Immature natural killer cell (primary cell): ENCODE results near the gene KRT80. TPM values are rescaled to one million over a fixed set of nuclear protein-coding genes. Genes with fewer than 3 reads are reported as not detected.
"Not testable (repeated sequence)": the region's sequence is repeated elsewhere in the genome, so short reads cannot be mapped to it uniquely, and the experiment has no call there.

Experiments used
- DNase-seq, 3 donors: peaks; one replicate each; pipeline ENCODE4 v3.0.0; 2022; ENCODE audit warnings: mixed read lengths in 1 of 3
- H3K27ac Mint-ChIP-seq, 6 donors: one replicate each; pipeline ENCODE4 v1.8.0; 2020; ENCODE audit warnings: mixed read lengths in 6 of 6, mild to moderate bottlenecking in 5 of 6, inconsistent platforms in 4 of 6, moderate library complexity in 3 of 6
- H3K27me3 Mint-ChIP-seq, 3 donors: one replicate each; pipeline ENCODE4 v1.8.0; 2020 to 2021; ENCODE audit warnings: low read depth in 3 of 3, mild to moderate bottlenecking in 3 of 3, mixed read lengths in 3 of 3, moderate library complexity in 3 of 3, inconsistent platforms in 1 of 3
- H3K36me3 Mint-ChIP-seq, 3 donors: one replicate each; pipeline ENCODE4 v1.8.0; 2020; ENCODE audit warnings: mixed read lengths in 3 of 3, inconsistent platforms in 2 of 3, mild to moderate bottlenecking in 2 of 3
- H3K4me1 Mint-ChIP-seq, 2 donors: one replicate each; pipeline ENCODE4 v1.8.0; 2020; ENCODE audit warnings: inconsistent platforms in 2 of 2, mild to moderate bottlenecking in 2 of 2, mixed read lengths in 2 of 2, moderate library complexity in 1 of 2
- H3K4me3 Mint-ChIP-seq, 5 donors: one replicate each; pipeline ENCODE4 v1.8.0; 2020; ENCODE audit warnings: mild to moderate bottlenecking in 5 of 5, mixed read lengths in 5 of 5, inconsistent platforms in 3 of 5, moderate library complexity in 3 of 5
- H3K9me3 Mint-ChIP-seq, 6 donors: one replicate each; pipeline ENCODE4 v1.8.0; 2020; ENCODE audit warnings: mild to moderate bottlenecking in 6 of 6, mixed read lengths in 6 of 6, inconsistent platforms in 4 of 6, moderate library complexity in 3 of 6
- polyA plus RNA-seq, 3 donors: library from polyadenylated mRNA; unstranded; fragments of 300-500 nt; fragmentation: Illumina TruSeq; gene quantifications; one replicate each; pipeline ENCODE4 v1.2.3, GENCODE V29; 2021

The KRT80 gene
- polyA plus RNA-seq = not detected

GRCh38 chr12:52191841-52192791 is at the start of gene KRT80:
KRT80 (minus strand) TSS chr12:52192014; CDS start chr12:52191902, 112 bp downstream.
- Mint-ChIP-seq H3K36me3 (no peaks in the 10 kb centered on the region), H3K27ac (no peak within 1 kb of the TSS), H3K4me1 (no peaks in the 10 kb centered on the region), H3K4me3 (no peak within 1 kb of the TSS), H3K9me3 (no peaks in the 10 kb centered on the region), H3K27me3 (peaks cover 1 to 12% (median 2%) of the 10 kb centered on the region in 3 donors)
- DNase-seq = no peak

GRCh38 chr12:52241205-52241842 is 49.5 kb upstream of the KRT80 start:
- Mint-ChIP-seq H3K36me3 (no peaks in the 10 kb centered on the region), H3K9me3 (no peaks in the 10 kb centered on the region), H3K27ac (no peak overlapping the region), H3K4me1 (peaks cover 11 to 16% of the 10 kb centered on the region in 2 donors), H3K27me3 (peaks cover 2 to 7% (median 3%) of the 10 kb centered on the region in 3 donors), H3K4me3 (no peak overlapping the region)
- DNase-seq = no peak

DNA sequence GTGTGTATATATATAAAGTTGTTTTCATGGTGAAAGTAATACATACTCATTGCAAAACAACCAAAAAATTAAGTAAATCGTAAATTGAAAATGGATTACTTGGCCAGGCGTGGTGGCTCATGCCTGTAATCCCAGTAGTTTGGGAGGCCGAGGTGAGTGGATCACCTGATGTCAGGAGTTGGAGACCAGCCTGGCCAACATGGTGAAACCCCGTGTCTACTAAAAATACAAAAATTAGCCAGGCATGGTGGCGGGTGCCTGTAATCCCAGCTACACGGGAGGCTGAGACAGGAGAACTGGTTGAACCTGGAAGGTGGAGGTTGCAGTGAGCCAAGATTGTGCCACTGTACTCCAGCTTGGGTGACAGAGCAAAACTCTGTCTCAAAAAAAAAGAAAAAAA is 48.4 kb upstream of the KRT80 start:
- not testable (repeated sequence) for DNase-seq, H3K27ac Mint-ChIP-seq, H3K9me3 Mint-ChIP-seq, H3K4me3 Mint-ChIP-seq, H3K36me3 Mint-ChIP-seq
- H3K27me3 Mint-ChIP-seq = peaks cover 2 to 11% (median 3%) of the 10 kb centered on the region in 3 donors
- H3K4me1 Mint-ChIP-seq = peaks cover 11 to 16% of the 10 kb centered on the region in 2 donors

DNA sequence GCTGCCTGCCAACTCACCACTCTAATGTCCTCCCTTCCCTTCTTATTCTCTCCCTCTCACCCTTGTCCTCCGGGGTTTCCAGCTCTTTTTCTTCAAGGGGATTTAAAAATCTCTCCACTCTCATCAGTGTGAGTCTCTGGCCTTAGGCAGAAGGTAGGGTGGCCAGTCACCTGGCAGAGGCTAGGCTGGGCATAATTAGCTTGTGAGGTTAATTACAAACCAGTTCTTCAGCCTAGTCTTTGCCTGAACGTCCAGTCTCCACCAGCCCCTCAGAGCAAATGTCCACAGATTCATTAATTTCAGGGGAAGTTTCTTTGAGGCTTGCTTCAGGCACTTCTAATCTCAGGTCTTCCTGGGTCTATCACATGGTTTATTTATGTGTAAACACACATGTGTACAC is 48.0 kb upstream of the KRT80 start:
- Mint-ChIP-seq H3K9me3 (no peaks in the 10 kb centered on the region), H3K27ac (no peak overlapping the region)
- DNase-seq = no peak

GRCh38 chr12:52238916-52239646 is 47.3 kb upstream of the KRT80 start:
- no peak overlapping the region for H3K27ac Mint-ChIP-seq
- peaks cover 7% of the 10 kb centered on the region in 2 donors for H3K4me1 Mint-ChIP-seq
- no peak for DNase-seq
- H3K36me3 Mint-ChIP-seq = no peaks in the 10 kb centered on the region
- no peaks in the 10 kb centered on the region for H3K9me3 Mint-ChIP-seq
- H3K27me3 Mint-ChIP-seq = peaks cover 3 to 12% (median 5%) of the 10 kb centered on the region in 3 donors
- H3K4me3 Mint-ChIP-seq = no peak overlapping the region

More for the DNA sequence above, 48.0 kb upstream of the KRT80 start:
- H3K36me3 Mint-ChIP-seq = no peaks in the 10 kb centered on the region
- peaks cover 11 to 14% of the 10 kb centered on the region in 2 donors for H3K4me1 Mint-ChIP-seq
- H3K4me3 Mint-ChIP-seq = no peak overlapping the region
- H3K27me3 Mint-ChIP-seq = peaks cover 2 to 11% (median 3%) of the 10 kb centered on the region in 3 donors

DNA sequence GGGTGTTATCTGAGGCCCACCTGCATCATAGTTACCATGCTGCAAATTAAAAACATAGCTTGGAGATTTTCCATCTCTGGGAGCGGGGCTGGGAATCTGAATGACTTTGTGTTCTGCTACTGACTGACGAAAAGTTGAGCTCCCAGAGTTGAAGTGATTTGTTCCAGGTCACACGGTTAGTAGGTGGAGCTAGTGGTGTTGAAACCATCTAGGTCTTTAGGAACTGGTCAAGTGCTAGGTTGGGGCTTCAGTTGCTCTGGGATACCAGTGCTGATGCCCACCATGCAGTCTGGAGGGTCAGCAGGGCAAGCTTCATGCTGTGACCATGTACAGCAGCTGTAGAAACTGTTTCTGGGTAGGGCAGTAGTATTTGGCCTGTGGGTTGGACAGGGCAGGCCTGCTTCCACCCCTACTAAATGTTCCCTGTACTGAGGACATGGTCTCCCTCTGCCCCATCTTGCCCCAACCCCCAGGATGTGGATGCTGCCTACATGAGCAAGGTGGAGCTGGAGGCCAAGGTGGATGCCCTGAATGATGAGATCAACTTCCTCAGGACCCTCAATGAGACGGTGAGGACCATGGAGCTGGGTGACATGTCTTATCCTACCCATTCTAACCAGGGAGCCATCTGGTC is 46.5 kb upstream of the KRT80 start:
- Mint-ChIP-seq H3K36me3 (no peaks in the 10 kb centered on the region), H3K4me3 (no peak overlapping the region), H3K27me3 (peaks cover 3 to 9% (median 4%) of the 10 kb centered on the region in 3 donors), H3K9me3 (no peaks in the 10 kb centered on the region), H3K27ac (no peak overlapping the region), H3K4me1 (no peaks in the 10 kb centered on the region)
- DNase-seq = no peak

GRCh38 chr12:52236386-52237050 is 44.7 kb upstream of the KRT80 start:
- H3K36me3 Mint-ChIP-seq = no peaks in the 10 kb centered on the region
- peaks cover 3 to 12% (median 11%) of the 10 kb centered on the region in 3 donors for H3K27me3 Mint-ChIP-seq
- H3K27ac Mint-ChIP-seq = no peak overlapping the region
- no peak for DNase-seq
- no peaks in the 10 kb centered on the region for H3K9me3 Mint-ChIP-seq
- no peak overlapping the region for H3K4me3 Mint-ChIP-seq
- no peaks in the 10 kb centered on the region for H3K4me1 Mint-ChIP-seq

GRCh38 chr12:52235822-52236361 is 44.1 kb upstream of the KRT80 start:
- DNase-seq = no peak
- Mint-ChIP-seq H3K27me3 (peaks cover 3 to 17% (median 16%) of the 10 kb centered on the region in 3 donors), H3K27ac (no peak overlapping the region)

DNA sequence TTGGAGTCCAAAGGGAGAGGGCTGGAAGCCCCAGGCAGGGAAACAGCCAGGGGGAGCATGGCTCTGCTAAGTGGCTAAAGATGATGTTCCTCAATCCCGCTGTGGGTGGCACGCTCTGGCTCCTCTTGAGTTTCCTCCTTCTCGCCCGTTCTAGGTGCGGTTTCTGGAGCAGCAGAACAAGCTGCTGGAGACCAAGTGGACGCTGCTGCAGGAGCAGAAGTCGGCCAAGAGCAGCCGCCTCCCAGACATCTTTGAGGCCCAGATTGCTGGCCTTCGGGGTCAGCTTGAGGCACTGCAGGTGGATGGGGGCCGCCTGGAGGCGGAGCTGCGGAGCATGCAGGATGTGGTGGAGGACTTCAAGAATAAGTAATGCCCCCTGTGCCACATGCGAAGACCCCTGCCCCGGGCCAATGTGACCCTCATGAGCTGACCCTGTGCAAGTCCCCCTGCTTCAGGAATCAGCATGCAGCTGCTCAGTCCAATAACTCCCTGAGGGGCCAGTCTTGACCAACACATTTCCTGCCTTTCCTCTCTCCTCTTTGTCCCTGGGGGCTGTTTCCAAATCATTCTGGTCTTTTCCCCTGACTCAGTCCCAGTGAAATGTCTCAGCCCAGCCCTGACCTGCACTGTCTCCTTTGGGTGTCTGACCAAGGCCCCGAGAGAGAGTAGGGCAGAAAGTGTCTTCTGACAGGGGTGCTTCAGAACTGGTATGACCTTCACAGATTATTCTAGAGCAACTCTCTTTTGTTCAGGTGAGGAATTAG is 43.4 kb upstream of the KRT80 start:
- no peak overlapping the region for H3K27ac Mint-ChIP-seq
- H3K4me1 Mint-ChIP-seq = no peaks in the 10 kb centered on the region
- H3K27me3 Mint-ChIP-seq = peaks cover 3 to 19% (median 17%) of the 10 kb centered on the region in 3 donors
- no peak for DNase-seq
- H3K4me3 Mint-ChIP-seq = no peak overlapping the region
- no peaks in the 10 kb centered on the region for H3K36me3 Mint-ChIP-seq
- H3K9me3 Mint-ChIP-seq = no peaks in the 10 kb centered on the region

More at GRCh38 chr12:52235822-52236361, 44.1 kb upstream of the KRT80 start:
- H3K36me3 Mint-ChIP-seq = no peaks in the 10 kb centered on the region
- H3K4me1 Mint-ChIP-seq = no peaks in the 10 kb centered on the region
- no peak overlapping the region for H3K4me3 Mint-ChIP-seq
- no peaks in the 10 kb centered on the region for H3K9me3 Mint-ChIP-seq

DNA sequence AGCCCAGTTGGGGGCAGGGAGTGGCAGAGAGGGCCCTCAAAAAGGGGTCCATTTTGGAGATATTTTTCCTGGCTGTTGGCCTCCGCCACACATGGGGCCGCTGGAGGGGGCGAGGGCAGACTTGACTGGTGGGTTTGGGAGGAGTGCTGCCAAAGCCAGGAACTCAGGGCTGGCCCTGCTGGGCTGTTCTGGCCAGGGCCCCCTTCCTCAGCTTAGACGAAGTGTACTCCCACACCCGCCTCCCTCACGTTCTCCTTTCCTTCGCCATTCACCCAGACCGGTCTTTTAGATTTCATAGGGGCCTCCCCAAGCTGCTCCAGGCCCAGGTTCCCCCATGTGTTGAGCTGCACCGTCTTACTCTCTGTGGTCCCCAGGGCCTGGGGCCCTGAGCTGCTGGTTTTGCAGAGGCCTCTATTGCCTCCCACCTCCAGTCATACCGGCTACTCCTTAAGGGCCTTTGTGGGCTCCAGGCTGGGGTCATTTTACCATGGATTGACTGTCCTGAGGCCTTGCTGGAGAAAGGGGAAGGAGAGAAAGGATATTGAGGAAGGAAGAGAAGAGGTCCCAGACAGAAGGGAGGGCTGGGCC is 42.5 kb upstream of the KRT80 start:
- Mint-ChIP-seq H3K27ac (no peak overlapping the region), H3K4me1 (no peaks in the 10 kb centered on the region)
- no peak for DNase-seq

DNA sequence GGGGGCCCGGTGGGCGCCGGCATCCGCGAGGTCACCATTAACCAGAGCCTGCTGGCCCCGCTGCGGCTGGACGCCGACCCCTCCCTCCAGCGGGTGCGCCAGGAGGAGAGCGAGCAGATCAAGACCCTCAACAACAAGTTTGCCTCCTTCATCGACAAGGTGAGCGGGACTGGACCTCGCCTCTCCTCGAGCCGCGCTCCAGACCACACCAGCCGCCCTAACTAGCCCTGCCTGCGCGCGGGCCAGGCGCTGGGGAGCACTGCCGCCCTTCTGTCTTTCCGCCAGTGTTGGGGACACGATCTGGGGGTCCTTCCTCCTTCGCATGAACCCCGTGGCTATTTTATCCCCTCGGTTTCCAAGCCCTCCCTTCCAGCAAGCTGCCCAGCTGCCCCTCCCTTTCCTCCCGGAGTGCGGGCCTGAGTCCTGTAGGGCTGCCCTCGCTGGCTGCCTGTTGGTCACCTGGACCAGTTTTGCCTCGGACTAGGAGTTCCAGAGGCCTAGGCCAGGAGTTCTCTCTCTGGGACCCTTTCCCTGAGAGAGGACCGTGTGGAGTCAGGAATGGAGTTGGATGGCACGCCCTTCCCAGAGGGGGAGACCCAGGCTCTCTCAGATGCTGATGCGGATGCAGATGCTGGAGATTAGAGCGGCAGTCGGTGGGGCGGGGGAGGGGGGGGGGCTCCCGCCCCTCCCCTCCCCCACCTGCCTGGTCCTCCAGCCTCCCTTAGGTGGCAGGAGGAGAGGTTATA is 41.8 kb upstream of the KRT80 start:
- DNase-seq = no peak
- Mint-ChIP-seq H3K9me3 (no peaks in the 10 kb centered on the region), H3K4me3 (no peak overlapping the region), H3K27me3 (peaks cover 4 to 20% (median 17%) of the 10 kb centered on the region in 3 donors), H3K27ac (no peak overlapping the region), H3K36me3 (no peaks in the 10 kb centered on the region), H3K4me1 (no peaks in the 10 kb centered on the region)

More for the DNA sequence above, 42.5 kb upstream of the KRT80 start:
- Mint-ChIP-seq H3K36me3 (no peaks in the 10 kb centered on the region), H3K9me3 (no peaks in the 10 kb centered on the region), H3K4me3 (no peak overlapping the region), H3K27me3 (peaks cover 3 to 19% (median 17%) of the 10 kb centered on the region in 3 donors)
